Suprapubic skin (tissue), 4 donors: ENCODE data around the gene NCAM2.

Experiments used
- EP300 ChIP-seq: sonication (generic); formaldehyde crosslinking; IDR thresholded peaks from one replicate; pipeline ENCODE4 v1.6.1; 2017; ENCODE audit warnings: antibody characterized with exemption
- POLR2A ChIP-seq, 2 donors: fragments of 450-650 bp; IDR thresholded peaks; one replicate each; pipeline ENCODE4 v1.6.1; 2017; ENCODE audit warnings: antibody characterized with exemption in 2 of 2, mild to moderate bottlenecking in 2 of 2, moderate library complexity in 2 of 2
- POLR2AphosphoS5 ChIP-seq, 3 donors: sonication (generic); formaldehyde crosslinking; IDR thresholded peaks; one replicate each; pipeline ENCODE4 v1.6.1; 2017; ENCODE audit warnings: antibody characterized with exemption in 3 of 3
- TF ChIP-seq, protein P1 (sequence below), 2 donors: fragments of 200-600 bp in 1 of 2; fragments of 450-650 bp in 1 of 2; sonication (generic) in 1 of 2; IDR thresholded peaks; one replicate each; pipeline ENCODE4 v1.5.1; 2016 to 2019; ENCODE audit warnings: antibody characterized with exemption in 2 of 2, mild to moderate bottlenecking in 1 of 2, moderate library complexity in 1 of 2

DNA sequence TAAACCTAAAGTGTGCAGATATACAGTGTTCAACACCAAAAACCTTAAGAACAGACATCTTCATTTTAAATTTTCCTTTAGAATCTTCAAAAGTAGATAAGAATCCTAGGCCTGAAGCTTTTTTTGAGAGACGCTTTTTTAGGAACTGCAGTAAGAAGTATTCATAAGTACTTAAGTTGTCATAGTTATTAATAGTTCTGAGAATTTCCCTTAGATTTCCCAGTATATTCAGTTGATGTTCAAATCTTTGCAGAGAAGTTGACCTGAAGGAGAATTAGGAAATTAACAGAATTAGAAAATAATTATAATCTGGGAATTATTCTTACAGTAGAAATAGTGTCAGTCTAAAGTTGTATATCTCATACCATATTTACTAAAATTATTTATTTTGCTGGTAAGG is 150.3 kb downstream of the NCAM2 start:
- no peak for TF ChIP-seq POLR2AphosphoS5 (IDR thresholded peaks at IDR 0.05)
- TF ChIP-seq, protein P1, sequence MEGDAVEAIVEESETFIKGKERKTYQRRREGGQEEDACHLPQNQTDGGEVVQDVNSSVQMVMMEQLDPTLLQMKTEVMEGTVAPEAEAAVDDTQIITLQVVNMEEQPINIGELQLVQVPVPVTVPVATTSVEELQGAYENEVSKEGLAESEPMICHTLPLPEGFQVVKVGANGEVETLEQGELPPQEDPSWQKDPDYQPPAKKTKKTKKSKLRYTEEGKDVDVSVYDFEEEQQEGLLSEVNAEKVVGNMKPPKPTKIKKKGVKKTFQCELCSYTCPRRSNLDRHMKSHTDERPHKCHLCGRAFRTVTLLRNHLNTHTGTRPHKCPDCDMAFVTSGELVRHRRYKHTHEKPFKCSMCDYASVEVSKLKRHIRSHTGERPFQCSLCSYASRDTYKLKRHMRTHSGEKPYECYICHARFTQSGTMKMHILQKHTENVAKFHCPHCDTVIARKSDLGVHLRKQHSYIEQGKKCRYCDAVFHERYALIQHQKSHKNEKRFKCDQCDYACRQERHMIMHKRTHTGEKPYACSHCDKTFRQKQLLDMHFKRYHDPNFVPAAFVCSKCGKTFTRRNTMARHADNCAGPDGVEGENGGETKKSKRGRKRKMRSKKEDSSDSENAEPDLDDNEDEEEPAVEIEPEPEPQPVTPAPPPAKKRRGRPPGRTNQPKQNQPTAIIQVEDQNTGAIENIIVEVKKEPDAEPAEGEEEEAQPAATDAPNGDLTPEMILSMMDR (IDR thresholded peaks at IDR 0.05): no peak
- TF ChIP-seq POLR2A (IDR thresholded peaks at IDR 0.05): no peak
- TF ChIP-seq EP300: no peak
